GM18520 (cell line): Measurements from ENCODE around the gene SMG9.

Experiments used
- ATAC-seq: cut with Tn5 transposase; IDR thresholded peaks from one replicate; pipeline ENCODE4 v1.9.1; 2021; ENCODE audit not compliant: unreplicated experiment

SMG9 gene

DNA sequence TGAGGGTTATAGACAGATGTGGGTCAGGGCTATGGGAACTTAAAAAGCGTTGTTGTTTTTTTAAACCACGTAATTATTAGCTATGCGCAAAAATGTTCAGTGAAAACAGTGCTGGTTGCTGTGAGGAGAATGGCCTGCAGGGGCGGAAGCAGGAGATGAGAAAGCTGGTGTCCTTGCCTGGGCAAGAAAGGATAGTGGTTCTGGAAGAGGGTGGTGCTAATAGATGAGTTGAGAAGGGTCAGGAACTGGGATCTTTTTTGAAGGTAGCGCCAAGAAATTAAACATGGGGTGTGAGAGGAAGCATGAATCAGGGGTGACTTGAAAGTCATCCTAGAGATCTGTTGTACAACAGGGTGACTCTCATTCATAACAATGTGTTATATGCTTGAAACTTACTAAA lies 4.8 kb upstream of the SMG9 start:
- ATAC-seq = no peak

DNA sequence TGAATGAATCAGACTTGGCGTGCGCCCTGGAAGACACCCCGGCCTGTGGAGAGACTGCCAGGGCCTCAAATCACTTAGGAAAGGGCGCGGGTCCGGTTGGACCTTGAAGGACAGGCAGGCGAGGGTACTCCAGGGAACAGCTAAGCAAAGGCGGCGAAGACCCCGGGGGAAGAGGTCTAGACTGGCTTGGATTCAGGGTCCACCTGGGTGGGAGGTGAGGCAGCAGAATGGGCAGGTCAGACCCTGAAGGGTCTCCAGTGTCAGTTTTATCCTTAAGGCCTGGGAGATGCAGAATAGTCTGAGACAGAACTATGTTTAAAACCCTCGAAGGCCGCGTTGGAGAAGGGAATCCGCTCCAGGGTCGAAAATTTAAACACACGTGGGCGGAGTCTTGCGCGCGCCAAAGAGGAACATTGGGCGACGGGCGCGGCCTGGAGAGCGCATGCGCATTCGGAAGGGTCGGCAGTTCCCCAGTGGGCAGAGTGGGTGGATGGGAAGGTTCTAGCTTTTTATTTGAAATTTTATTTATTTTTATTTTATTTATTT lies 567 bp upstream of the SMG9 start:
- ATAC-seq = no peak

DNA sequence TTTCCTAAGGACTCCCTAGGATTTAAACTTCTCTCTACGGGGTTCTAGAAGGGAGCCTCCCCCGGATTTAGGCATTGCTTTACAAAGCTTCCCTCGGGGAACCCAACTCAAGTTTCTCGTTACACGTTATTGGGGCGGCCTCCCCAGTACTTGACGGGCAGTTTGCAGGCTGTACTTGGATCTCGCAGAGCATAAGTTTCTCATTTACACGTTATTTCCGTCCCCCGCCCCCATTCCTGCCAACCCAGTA lies 584 bp downstream of the SMG9 start:
- peak; percentile 7 for ATAC-seq

DNA sequence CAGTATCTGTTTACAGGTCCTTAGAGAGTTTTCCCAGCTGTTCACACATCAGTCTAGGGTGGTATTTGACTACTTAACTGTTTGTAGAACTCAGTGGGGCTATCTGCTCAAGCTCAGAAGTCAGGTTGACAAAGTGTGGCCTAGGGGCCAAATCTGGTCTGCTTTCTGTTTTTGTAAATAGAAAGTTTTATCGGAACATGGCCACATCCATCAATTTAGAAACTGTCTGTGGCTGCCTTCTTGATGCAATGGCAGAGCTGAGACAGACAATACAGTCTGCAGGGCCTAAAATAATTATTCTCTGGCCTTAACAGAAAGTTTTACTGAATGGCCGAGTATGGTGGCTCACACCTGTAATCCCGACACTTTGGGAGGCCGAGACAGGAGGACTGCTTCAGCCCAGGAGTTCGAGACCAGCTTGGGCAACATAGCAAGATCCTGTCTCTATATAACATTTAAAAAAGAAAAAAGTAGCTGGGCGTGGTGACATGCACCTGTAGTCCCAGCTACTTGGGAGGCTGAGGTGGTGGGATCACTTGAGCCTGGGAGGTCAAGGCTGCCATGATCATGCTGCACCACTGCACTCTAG lies 2.4 kb downstream of the SMG9 start:
- ATAC-seq = no peak

DNA sequence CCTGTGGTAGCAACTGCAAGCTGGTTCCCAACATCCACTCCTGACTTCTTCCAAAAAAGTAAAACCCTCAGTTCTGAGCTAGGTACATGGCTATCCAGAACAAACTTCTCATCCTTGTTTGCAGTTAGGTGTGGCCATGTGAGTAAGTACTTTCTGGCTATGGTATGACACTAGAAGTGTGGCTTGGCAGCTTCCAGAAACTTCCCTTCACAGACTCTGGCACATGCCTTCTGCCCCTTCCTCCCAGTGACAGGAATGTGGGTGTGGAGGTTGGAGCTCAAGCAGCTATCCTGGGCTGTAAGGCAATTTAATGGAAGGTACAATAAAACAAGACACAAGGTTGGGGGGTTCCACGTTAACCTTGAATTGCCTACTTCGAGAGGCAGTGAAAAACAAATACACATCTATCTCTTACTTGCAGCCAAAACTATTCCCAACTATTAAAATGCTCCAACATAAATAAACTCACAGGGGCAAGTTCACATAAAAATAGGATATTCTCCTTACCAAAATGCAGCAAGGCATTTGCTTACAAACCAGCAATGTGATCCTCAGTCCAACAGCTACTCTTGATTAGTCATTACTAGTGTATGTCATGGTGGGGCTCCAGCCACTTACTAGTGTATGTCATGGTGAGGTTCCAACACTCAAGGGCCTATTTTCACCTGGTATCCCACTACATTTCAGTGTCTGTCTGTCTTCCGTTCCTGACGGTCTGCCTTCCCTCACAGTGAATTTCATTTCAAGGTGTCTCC lies 3.1 kb downstream of the SMG9 start:
- no peak for ATAC-seq

DNA sequence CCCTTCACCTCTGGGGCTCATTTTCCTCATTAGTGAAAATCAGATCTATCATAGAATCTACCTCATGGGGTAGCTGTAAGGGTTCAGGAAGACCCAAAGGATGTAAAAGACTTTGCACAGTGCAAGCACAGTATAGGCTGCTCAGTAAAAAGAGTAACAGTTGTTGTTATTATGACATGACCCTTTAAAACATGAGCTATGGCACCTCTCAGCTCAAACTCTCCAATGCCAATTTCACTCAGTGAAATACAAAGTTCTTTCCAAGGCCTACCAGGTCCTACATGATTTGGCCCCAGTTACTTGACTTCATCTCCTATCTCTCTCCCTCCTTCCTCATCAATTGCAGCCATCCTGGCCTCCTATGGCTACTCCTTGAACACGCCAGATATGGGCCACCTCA lies 4.9 kb downstream of the SMG9 start:
- ATAC-seq = no peak

DNA sequence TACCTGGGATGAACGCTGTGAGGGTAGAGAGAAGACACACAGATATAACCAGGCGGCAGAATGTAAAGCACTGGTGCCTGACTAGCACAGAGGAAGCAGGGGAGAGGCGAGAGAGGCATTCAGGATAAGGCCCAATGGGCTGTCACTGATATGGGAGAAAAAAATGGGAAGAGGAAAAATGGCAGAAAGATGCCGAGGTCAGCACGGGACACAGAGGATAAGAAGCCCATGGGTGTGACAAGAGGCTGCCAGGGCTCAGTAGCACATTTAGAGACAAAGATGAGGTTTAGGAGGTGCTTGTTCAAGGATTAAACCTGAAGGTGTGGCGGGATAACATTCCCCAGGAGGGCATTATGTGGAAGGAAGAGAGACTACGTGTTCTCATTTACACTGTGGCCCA lies 5.6 kb downstream of the SMG9 start:
- ATAC-seq = no peak

DNA sequence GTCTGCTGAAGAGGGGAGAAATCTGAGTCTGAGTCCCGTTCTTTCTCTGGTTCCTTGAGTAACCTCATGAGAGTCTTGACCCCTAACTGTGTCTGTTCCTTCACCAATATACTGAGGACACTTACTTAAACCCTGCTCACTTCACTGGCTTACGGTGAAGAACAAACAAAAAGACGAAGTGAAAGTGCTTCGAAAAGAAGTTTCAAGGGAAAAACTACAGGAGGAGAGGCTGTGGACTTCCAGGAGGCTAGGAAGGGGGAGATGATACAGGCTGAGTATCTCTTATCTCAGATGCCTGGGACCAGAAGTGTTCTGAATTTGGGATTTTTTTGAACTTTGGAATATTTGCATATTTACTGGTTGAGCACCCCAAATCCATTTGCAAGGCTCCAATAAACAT lies 6.1 kb downstream of the SMG9 start:
- ATAC-seq = no peak

DNA sequence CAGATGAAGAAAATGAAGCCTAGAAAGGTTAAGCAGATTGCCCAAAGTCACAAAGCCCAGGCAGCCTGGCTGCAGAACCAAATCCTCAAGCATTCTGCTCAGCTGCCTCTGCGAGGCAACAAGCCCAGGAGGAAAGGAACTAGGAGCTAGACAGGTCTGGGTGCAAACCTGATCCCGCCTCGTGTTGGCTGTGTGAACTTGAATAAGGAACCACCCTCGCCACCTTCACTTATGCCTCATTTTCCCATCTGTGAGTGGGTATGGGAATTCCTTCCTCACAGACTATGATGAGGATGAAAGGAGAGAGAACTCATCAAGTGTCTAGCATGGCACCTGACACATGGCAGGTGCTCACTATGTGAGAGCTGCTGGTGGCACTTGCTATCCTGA lies 6.6 kb downstream of the SMG9 start:
- no peak for ATAC-seq

DNA sequence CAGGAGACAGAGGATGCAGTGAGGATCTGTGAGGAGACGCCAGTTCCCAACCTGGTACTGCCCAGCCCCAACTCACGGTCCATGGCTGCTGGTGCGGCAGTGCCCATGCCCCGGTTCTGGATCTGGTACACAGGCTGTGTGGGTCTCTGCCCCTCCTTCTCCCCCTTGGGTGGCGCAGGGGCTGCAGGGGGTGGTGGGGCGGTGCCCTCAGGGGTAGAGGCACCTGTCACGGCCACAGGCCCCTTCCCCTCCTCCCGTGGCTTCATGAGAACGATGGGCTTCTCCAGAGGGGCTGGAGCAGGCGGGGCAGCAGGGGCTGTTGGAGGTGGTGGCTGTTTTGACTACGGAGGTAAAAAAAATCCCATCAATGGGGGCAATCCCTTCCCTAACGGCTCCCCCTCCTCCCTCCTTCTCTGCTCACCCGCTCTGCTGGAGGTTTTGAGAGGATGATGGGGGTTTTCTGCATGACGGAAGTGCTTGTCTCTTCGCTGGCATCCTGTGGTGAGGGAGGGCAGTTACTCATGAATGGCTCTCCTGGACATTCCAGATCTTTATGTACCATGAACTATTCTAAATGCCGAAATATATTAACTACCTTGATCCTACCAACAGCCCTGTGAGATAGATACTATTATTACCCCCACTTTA lies 7.1 kb downstream of the SMG9 start:
- no peak for ATAC-seq

DNA sequence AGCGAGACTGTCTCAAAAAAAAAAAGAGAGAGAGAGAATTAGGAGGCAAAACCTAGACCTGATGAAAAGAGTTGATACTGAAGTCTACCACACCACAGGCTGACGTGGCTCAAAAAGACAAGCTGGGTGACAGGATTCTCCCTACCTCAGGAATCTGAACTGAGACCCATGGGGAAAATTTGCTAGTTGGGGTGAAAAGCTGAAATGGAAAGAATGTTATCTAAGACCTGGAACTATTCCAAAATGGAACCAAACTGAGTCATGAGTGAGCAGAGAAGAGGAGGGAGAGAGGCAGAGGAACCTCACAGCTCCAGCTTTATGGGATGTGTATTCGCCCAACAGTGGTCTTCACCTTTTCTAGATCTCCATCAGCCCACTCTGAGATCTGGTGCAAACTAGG lies 11.7 kb downstream of the SMG9 start:
- no peak for ATAC-seq

DNA sequence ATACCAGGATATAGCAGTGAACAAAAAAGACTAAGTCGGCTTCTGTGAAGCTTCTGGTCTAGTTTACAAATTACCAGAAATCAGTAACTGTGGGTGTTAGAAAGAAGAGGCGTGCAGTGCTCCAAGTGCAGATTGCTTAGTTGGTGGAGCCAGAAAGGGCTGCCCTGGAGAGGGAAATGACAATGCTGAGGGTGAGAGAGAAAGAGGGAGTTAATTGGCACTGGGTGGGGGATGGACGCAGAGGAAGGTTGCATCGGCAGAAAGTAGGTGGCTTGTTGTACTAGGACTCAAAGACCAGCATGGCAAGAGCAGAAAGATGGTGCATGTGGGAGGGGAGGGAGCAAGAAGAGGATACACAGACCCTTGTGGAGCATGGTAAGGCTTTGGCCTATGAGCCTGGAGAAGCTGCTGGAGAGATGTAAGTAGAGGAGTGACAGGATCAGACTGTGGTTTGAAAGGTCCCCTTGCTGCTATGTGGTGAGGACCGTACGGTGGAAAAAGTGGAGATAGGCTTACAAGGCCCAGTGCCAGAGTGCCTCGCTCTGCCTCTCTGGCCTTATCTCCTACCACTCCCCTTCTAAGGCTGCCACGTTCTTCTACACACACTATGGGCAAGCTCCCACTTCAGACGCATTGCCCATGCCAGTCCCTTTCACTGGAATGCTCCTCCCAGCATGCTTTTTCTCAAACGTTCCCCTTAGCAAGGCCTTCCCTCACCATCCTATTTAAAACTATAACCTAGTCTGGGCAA lies 13.5 kb downstream of the SMG9 start:
- no peak for ATAC-seq

DNA sequence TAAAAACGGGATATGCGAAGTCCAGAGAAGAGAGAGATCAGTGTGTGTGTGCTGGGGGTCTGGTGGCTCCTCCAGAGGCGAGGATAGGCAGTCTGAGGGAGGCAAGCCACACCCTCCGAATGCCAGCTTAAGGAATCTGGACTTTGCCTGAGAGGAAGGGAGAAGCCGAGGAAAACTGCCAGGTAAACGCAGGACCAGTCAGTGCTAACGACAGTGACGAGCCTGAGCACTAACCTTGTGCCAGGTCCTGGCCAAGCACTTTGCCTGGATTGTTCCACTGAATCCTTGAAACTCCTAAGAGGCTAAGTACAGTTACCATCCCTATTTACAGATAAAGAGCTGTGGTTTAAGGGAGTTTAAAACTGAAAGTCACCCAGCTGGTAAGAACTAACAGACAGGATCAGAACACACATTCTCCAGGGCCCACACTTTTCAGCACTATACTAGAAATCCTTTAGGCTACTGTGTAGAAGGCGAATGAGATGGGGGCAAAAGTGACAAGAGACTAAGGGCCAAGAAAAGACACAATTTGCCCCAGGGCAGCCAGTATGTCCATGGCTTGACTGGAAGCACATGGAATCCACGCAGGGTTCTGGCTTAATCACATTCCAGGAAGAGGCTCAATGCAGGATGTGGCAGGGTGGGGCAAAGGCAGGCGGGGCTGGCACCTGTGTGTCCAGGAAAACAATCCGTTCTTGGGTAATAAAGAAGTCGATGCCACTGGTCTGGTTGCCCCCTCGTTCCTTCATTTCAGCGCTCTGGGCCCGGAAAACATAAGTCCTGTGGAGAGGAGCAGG lies 15.1 kb downstream of the SMG9 start:
- ATAC-seq = no peak

DNA sequence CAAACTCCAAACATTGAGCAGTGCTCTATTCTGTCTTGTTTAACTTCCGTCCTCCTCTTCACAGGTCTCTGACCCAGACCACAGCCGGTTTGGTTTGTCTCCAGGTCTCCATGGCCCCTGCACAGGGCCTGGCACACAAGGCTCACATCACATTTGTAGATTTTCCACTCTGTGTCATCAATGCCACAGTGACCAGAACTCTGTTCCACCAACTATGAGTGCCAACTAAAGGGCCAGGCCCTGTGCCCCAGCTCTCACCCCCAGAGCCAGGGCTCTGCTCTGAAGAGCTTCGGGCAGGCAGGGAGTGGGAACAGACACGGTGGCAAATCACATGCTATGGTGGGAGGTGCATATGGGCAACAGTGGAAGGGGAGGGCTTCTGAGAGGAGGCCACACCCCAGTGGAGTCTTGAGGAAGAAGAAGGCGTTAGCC lies 16.0 kb downstream of the SMG9 start:
- no peak for ATAC-seq

DNA sequence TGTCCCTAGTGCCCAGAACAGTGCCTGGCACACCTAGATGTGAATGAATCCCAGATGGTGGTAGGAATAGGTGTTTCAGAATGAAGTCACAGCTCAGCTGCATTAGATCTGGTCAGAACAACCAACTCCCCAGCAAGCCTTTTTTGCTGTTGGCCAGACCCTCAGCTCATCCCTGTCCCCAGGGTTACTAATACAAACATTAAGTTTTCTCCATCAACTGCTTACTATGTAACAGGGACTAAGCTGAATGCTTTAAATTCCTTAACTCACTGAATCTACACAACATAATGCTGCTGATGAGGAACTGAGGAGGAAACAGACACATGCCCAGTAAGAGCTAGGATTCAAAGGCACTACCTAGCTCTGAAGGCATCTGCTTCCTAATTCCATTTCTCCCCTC lies 18.8 kb downstream of the SMG9 start:
- ATAC-seq = no peak

DNA sequence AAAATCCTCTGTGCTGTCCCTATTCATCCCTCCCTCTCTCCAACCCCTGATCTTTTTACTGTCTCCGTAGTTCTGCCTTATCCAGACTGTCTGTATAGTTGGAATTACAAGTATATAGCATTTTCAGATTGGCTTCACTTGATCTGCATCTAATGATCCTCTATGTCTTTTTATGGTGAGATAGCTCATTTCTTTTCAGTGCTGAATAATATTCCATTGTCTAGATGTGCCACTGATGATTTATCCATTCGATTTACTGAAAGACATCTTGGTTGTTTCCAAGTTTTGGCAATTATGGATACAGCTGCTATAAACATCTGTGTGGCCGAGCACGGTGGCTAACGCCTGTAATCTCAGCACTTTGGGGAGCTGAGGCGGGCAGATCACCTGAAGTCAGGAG lies 19.7 kb downstream of the SMG9 start:
- no peak for ATAC-seq

DNA sequence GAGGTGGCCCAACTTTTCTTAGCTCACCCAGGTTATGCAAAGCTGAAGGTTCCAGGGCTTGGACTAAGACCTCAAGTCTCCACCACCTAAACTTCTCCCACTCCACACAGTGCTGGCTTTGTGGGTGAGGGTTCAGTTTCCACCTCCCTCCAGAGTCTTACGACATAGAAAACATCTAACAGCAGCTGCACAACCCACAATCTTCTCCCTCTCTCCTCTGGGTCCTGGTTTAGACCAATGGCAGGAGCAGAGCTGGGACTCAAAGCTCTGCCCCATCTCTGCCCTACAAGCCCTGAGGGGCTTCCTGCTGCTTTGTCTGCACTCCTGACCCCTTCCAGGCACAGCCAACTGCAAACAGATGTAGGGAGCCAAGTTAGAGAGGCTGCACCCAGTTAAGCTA lies 22.9 kb downstream of the SMG9 start:
- ATAC-seq = no peak

DNA sequence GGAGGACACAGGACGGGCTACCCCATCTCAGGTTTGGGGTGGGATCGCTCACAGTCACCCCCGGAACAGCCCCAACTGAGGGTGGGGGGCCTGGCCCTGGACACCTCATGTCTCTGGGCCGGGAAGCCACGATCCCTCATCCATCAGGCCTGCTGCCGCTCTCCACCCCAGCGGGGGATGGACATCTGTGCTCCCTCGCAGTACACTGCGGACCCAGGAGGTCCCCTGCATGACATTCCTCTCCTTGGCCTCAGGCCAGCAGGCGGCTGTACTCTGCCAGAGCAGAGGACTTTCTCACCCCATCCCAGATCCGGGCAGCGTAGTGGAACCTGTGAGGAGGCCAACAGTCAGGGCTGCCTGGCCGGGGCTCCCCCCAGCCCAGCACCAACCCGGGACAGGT lies 23.4 kb downstream of the SMG9 start:
- ATAC-seq = no peak

DNA sequence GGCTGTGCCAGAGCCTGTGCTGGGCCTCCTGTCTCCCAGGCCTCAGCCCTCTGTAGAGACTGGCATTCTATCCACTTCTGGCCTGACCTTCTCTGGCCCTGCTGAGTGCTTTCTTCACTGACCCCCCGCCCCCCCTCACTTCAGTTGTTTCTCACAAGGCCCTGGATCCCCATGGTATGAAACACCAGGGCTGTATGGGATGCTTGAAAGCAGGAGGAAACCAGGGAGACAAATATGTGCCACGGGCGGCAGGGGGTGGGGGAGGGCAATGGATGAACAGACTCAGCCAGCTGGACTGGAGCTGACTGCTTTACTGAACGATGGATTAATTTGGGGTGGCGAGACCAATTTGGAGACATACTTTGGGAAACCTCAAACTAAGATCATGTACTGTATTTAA lies 24.8 kb downstream of the SMG9 start:
- ATAC-seq = no peak

DNA sequence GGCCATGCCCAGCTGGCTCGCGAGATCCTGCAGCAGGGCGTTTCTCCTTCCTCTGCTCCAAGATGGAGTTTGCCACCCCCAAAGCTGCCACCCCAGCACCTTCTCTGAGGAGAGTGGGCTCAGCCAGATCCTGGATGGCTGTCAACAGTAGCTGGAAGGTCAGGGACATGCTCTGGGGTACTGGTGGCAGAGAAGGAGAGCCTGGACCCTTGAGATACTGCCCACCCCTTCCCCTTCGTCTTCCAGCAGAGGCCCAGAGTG lies 27.2 kb downstream of the SMG9 start:
- ATAC-seq = no peak
